NK-92 (cell line): Measurements from ENCODE around the gene PRLH.
"Not testable (repeated sequence)": the region's sequence is repeated elsewhere in the genome, so short reads cannot be mapped to it uniquely, and the experiment has no call there.

ENCODE experiments used
- DNase-seq: peaks from one replicate; lab custom pipeline; 2025; ENCODE audit not compliant: unreplicated experiment; lab: John Stamatoyannopoulos, UW

PRLH gene

GRCh38 chr2:237581326-237581725 lies 15.0 kb downstream of the PRLH start:
- no peak for DNase-seq

- no peak for DNase-seq
Measured at GRCh38 chr2:237581751-237582746, 15.7 kb downstream of the PRLH start.

GRCh38 chr2:237583385-237584295 lies 17.3 kb downstream of the PRLH start:
- DNase-seq: no peak

GRCh38 chr2:237585590-237586221 lies 19.3 kb downstream of the PRLH start:
- DNase-seq: no peak

GRCh38 chr2:237588044-237588696 lies 21.8 kb downstream of the PRLH start:
- DNase-seq: no peak

GRCh38 chr2:237590272-237591140 lies 24.1 kb downstream of the PRLH start, which contains the start of gene RAB17:
RAB17 (minus strand) TSS chr2:237590734; CDS start chr2:237586154, 4,580 bp downstream.
- no peak for DNase-seq

GRCh38 chr2:237591141-237591881 lies 24.9 kb downstream of the PRLH start:
- DNase-seq: no peak

- no peak for DNase-seq
Measured at GRCh38 chr2:237592425-237592980, 26.1 kb downstream of the PRLH start.

- no peak for DNase-seq
Measured at GRCh38 chr2:237593036-237593435, 26.7 kb downstream of the PRLH start.

GRCh38 chr2:237593596-237594320 lies 27.4 kb downstream of the PRLH start:
- no peak for DNase-seq

- no peak for DNase-seq
Measured at GRCh38 chr2:237594514-237594871, 28.1 kb downstream of the PRLH start.

- not testable (repeated sequence) for DNase-seq
Measured at GRCh38 chr2:237595829-237596519, 29.6 kb downstream of the PRLH start.

GRCh38 chr2:237596520-237597195 lies 30.3 kb downstream of the PRLH start:
- DNase-seq: no peak

GRCh38 chr2:237597196-237598145 lies 31.1 kb downstream of the PRLH start:
- no peak for DNase-seq

GRCh38 chr2:237598468-237599208 lies 32.3 kb downstream of the PRLH start:
- no peak for DNase-seq
